Measurements from ENCODE around the gene ANKS1B. TPM values are rescaled to one million over a fixed set of nuclear protein-coding genes. Genes with fewer than 3 reads are reported as not detected.

Gene ANKS1B
- total RNA-seq, 1 donor from 2014 or later: 2.4 TPM

DNA sequence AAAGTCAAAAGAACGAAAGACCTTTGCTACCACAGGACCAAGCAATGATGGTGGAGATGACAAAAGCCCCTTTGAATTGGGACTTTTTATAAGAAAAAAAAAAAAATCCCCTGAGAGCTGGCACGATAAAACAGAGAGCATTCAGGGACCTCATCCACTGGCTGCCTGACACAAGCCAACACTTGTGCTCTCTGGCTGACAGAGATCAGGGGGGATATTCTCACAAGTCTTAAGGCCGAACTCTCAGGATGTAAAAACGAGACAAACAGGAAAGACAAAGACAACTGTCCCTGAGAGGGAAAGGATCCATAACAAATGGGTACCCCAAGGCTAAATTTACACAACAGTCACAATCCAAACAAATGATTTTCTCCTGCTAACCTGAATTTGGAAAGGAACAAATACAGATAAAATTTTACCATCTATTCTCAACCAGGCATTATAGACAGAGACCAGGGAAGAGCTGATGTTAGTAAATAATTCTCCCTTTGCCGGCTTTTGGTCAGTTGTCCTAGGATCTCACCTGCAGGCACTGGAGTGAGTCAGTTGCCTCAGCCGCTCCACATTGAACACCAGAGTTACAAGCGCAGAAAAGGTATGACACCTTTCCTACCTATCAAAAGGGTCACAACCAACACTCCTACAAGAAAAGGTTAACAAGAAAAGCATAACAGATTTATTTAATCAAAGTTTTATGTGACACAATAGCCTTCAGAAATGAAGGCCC is 375.1 kb downstream of the ANKS1B start:
- Histone ChIP-seq H3K27ac (ENCODE audit: low read depth, low read length) (no peak overlapping the region), H3K4me3 (ENCODE audit: insufficient read depth, low read depth, low read length) (no peak overlapping the region), H3K27me3 (ENCODE audit: insufficient read depth, low read length) (no peaks in the 10 kb centered on the region), H3K36me3 (ENCODE audit: insufficient read depth, low read length) (no peaks in the 10 kb centered on the region), H3K9ac (ENCODE audit: low read length) (no peak overlapping the region), H2AFZ (ENCODE audit: low read depth, low read length) (no peak overlapping the region), H3K9me3 (ENCODE audit: insufficient read depth, low read depth, low read length) (no peaks in the 10 kb centered on the region), H3K4me1 (ENCODE audit: insufficient read depth, low read length) (peaks cover 4% of the 10 kb centered on the region), H4K20me1 (ENCODE audit: insufficient read depth, low read length) (no peaks in the 10 kb centered on the region), H3K79me2 (ENCODE audit: insufficient read depth, low read length) (no peaks in the 10 kb centered on the region), H3K4me2 (ENCODE audit: low read length) (no peak overlapping the region)
- DNase-seq (ENCODE audit: low read depth) (no peak), FAIRE-seq (no peak)
- Mint-ChIP-seq H3K9me3 (ENCODE audit: unreplicated experiment) (no peaks in the 10 kb centered on the region), H3K36me3 (ENCODE audit: low read depth, unreplicated experiment) (no peaks in the 10 kb centered on the region), H3K4me1 (ENCODE audit: low read depth, unreplicated experiment) (peaks cover 13% of the 10 kb centered on the region), H3K4me3 (ENCODE audit: unreplicated experiment) (no peak overlapping the region), H3K27me3 (ENCODE audit: low read depth, unreplicated experiment) (no peaks in the 10 kb centered on the region), H3K27ac (ENCODE audit: unreplicated experiment) (no peak overlapping the region)
- TF ChIP-seq EZH2 (IDR thresholded peaks at IDR 0.05; ENCODE audit: insufficient read depth, low read length) (no peak), CTCF (IDR thresholded peaks at IDR 0.05; ENCODE audit: insufficient read depth, low read depth, low read length) (no peak)

- Histone ChIP-seq H4K20me1 (ENCODE audit: insufficient read depth, low read length) (no peaks in the 10 kb centered on the region), H3K27me3 (ENCODE audit: insufficient read depth, low read length) (no peaks in the 10 kb centered on the region), H3K36me3 (ENCODE audit: insufficient read depth, low read length) (no peaks in the 10 kb centered on the region), H3K9me3 (ENCODE audit: insufficient read depth, low read depth, low read length) (no peaks in the 10 kb centered on the region), H3K4me1 (ENCODE audit: insufficient read depth, low read length) (no peaks in the 10 kb centered on the region), H3K27ac (ENCODE audit: low read depth, low read length) (no peak overlapping the region), H3K4me2 (ENCODE audit: low read length) (no peak overlapping the region), H3K9ac (ENCODE audit: low read length) (no peak overlapping the region), H3K79me2 (ENCODE audit: insufficient read depth, low read length) (no peaks in the 10 kb centered on the region), H3K4me3 (ENCODE audit: insufficient read depth, low read depth, low read length) (no peak overlapping the region), H2AFZ (ENCODE audit: low read depth, low read length) (no peak overlapping the region)
- Mint-ChIP-seq H3K4me3 (ENCODE audit: unreplicated experiment) (no peak overlapping the region), H3K9me3 (ENCODE audit: unreplicated experiment) (no peaks in the 10 kb centered on the region), H3K4me1 (ENCODE audit: low read depth, unreplicated experiment) (no peaks in the 10 kb centered on the region), H3K27me3 (ENCODE audit: low read depth, unreplicated experiment) (no peaks in the 10 kb centered on the region), H3K36me3 (ENCODE audit: low read depth, unreplicated experiment) (no peaks in the 10 kb centered on the region), H3K27ac (ENCODE audit: unreplicated experiment) (no peak overlapping the region)
- no peak for DNase-seq (ENCODE audit: low read depth)
- TF ChIP-seq EZH2 (IDR thresholded peaks at IDR 0.05; ENCODE audit: insufficient read depth, low read length) (no peak), CTCF (IDR thresholded peaks at IDR 0.05; ENCODE audit: insufficient read depth, low read depth, low read length) (no peak)
- no peak for FAIRE-seq
These were observed 384.3 kb downstream of the ANKS1B start for GRCh38 chr12:99600388-99600787.

GRCh38 chr12:99598785-99599184 is 386.0 kb downstream of the ANKS1B start:
- Histone ChIP-seq H3K9me3 (ENCODE audit: insufficient read depth, low read depth, low read length) (no peaks in the 10 kb centered on the region), H3K79me2 (ENCODE audit: insufficient read depth, low read length) (no peaks in the 10 kb centered on the region), H3K27me3 (ENCODE audit: insufficient read depth, low read length) (no peaks in the 10 kb centered on the region), H3K4me1 (ENCODE audit: insufficient read depth, low read length) (no peaks in the 10 kb centered on the region), H3K9ac (ENCODE audit: low read length) (no peak overlapping the region), H3K27ac (ENCODE audit: low read depth, low read length) (no peak overlapping the region), H2AFZ (ENCODE audit: low read depth, low read length) (no peak overlapping the region), H4K20me1 (ENCODE audit: insufficient read depth, low read length) (no peaks in the 10 kb centered on the region), H3K36me3 (ENCODE audit: insufficient read depth, low read length) (no peaks in the 10 kb centered on the region), H3K4me3 (ENCODE audit: insufficient read depth, low read depth, low read length) (no peak overlapping the region), H3K4me2 (ENCODE audit: low read length) (no peak overlapping the region)
- Mint-ChIP-seq H3K36me3 (ENCODE audit: low read depth, unreplicated experiment) (no peaks in the 10 kb centered on the region), H3K27ac (ENCODE audit: unreplicated experiment) (no peak overlapping the region), H3K9me3 (ENCODE audit: unreplicated experiment) (no peaks in the 10 kb centered on the region), H3K27me3 (ENCODE audit: low read depth, unreplicated experiment) (no peaks in the 10 kb centered on the region), H3K4me1 (ENCODE audit: low read depth, unreplicated experiment) (no peaks in the 10 kb centered on the region), H3K4me3 (ENCODE audit: unreplicated experiment) (no peak overlapping the region)
- TF ChIP-seq CTCF (IDR thresholded peaks at IDR 0.05; ENCODE audit: insufficient read depth, low read depth, low read length) (no peak), EZH2 (IDR thresholded peaks at IDR 0.05; ENCODE audit: insufficient read depth, low read length) (no peak)
- DNase-seq (ENCODE audit: low read depth) (no peak), FAIRE-seq (no peak)
